HG03103 (cell line): ENCODE data around the gene HGFAC.
"Not testable (repeated sequence)": the region's sequence is repeated elsewhere in the genome, so short reads cannot be mapped to it uniquely, and the experiment has no call there.

Experiments
- ATAC-seq: cut with Tn5 transposase; IDR thresholded peaks from one replicate; pipeline ENCODE4 v1.9.1; 2021; ENCODE audit warnings: low read depth; ENCODE audit not compliant: unreplicated experiment

The HGFAC gene

GRCh38 chr4:3458371-3458770 lies 16.6 kb downstream of the HGFAC start:
- ATAC-seq: no peak

DNA sequence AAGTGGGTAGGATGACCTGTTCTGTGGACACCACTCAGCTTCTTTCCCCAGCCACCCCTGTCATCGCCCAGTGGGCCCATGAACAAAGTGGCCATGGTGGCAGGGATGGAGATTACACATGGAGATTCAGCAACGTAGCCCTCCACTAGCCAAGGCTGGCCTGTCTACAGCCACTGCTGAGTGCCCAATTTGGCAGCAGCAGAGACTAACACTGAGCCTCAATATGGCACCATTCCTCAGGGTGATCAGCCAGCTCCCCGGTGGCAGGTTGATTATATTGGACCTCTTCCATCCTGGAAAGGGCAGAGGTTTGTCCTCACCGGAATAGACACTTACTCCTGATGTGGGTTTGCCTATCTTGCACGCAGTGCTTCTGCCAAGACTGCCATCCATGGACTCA lies 17.4 kb downstream of the HGFAC start:
- ATAC-seq: not testable (repeated sequence)

- ATAC-seq: no peak
These were observed 19.2 kb downstream of the HGFAC start for GRCh38 chr4:3460926-3461325.

DNA sequence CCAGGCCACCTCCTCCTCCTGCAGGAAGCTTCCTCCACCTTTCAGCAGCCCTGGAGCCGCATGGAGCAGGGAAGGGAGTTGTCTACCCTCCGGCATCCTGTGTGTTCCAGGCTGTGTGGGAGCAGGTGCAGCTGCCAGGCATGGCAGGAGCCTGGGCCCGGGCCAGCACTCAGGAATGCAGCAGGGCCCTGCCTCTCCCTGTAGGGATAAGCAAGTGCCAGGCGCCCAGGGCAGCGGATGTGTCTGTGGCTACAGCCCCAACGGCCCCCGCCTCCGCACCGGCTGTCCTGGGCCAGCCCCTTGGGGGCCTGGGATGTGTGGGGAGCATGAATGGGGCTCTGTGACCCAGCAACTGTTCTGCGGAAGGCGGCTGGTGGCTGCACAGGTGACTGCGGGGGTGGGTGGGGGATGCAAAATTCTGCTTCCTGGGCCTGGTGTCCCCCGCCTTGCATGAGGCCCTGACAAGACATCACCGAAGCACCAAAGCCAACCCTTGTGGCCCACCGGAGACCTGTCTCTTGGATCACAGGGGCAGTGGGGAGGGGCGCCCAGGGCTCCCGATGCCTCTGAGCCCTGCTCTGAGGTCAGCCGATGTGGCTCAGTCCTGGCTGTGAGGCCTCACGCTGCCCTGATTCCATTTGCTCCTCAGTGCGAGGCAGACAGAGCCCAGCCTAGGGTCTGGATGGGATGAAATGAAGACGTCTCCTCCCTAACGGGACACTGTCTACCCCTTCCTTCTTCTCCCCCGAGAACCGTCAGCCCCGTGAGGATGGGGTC lies 19.9 kb downstream of the HGFAC start:
- ATAC-seq: no peak

GRCh38 chr4:3462321-3462789 lies 20.6 kb downstream of the HGFAC start:
- no peak for ATAC-seq

DNA sequence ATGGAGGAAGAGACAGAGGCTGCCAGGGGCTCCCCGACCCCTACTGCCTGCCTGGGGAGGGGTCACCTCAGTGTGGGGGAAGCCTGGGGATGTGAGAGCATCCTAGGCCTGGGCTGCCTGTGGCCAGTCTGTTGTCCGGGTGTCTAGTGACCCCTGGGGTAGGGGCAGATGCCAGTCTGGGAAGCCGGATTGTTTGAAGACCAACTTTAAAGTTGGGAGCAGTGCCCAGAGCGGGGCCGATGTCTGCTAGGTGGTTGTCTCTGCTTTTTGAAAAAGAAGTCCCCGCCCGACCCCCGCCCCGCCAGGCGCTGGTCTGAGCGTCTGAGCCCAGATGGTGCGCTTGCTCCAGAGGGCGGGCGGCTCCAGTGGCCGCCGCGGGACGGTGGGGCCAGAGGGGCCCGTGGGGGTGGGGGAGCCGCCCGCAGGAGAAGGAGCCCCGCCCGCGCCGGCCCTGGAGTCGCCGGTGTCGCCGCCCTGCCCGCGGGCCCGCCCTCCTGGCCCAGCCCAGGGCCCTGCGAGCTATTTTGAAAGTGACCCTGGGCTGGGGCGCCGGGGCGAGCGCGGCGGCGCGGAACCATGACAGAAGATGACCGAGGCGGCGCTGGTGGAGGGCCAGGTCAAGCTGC lies 21.1 kb downstream of the HGFAC start, which contains the start of gene DOK7:
Gene DOK7 (plus strand): TSS at position 517 of the 626 bp plus-strand sequence. CDS start 70 bp downstream, at position 587.
- ATAC-seq: no peak

DNA sequence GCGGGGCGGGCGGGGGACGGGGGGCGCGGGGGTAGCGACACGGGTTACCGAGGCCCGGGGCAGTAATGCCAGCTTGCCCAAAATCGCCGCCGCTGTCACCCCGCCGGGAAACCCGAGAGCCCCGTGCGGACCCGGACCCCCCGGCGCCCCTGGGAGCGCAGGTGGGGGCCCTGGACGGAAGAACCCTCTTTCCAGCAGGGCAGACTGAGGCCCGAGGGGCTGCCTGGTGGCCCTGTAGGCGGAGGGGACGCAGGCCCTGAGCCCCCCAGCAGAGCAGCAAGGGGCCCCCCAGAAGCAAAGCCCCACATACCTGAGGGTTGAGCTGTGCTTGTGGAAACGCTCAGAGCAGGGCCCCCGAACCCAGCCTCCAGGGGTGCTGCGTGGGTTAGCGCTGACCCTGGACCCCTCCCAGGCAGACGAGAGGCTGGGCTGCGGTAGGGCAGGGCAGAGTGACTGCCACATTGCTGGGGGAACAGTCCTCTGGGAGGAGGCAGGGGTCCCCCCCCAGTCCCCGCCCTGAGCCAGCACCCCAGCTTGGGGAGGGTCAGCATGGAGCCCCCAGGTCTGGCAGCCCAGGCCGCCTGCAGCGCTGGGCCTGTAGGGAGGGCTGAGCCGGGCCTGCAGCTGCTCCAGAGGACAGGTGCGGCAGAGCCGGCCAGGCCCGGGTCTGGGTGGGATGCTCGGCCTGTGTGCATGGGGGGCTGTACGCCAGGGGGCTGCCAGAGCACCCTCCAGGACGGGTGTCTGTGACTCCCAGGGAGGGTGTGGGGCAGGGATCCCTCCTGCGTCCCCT lies 22.0 kb downstream of the HGFAC start:
- ATAC-seq: no peak

DNA sequence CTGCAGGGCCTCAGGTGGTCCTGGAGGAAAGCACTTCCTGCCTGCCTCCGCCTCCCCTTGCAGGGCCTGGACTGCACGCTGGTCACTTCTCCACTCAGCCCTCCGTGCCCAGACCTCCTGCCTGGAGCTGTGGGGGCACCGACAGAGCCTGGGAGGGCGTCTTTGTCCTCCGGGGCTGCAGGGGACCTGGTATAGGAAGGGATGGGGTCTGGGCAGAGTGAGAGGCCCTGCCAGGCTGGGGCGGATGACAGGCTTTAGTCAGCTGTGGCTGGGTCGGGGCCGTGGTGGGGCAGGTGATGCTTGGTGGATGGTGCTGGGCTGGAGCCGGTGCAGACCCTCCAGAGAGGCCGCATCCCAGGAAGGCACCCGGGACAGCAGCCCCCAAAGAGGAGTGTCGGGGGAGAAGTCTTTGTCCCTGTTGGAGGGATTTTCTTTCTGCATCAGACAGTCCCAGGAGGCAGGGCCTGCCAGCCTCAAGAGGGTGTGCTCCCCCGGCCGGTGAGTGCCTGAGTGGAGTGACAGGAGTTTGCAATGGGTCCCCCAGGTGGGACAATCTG lies 22.7 kb downstream of the HGFAC start:
- no peak for ATAC-seq

- ATAC-seq: no peak
These were observed 23.3 kb downstream of the HGFAC start for GRCh38 chr4:3464911-3465697.

DNA sequence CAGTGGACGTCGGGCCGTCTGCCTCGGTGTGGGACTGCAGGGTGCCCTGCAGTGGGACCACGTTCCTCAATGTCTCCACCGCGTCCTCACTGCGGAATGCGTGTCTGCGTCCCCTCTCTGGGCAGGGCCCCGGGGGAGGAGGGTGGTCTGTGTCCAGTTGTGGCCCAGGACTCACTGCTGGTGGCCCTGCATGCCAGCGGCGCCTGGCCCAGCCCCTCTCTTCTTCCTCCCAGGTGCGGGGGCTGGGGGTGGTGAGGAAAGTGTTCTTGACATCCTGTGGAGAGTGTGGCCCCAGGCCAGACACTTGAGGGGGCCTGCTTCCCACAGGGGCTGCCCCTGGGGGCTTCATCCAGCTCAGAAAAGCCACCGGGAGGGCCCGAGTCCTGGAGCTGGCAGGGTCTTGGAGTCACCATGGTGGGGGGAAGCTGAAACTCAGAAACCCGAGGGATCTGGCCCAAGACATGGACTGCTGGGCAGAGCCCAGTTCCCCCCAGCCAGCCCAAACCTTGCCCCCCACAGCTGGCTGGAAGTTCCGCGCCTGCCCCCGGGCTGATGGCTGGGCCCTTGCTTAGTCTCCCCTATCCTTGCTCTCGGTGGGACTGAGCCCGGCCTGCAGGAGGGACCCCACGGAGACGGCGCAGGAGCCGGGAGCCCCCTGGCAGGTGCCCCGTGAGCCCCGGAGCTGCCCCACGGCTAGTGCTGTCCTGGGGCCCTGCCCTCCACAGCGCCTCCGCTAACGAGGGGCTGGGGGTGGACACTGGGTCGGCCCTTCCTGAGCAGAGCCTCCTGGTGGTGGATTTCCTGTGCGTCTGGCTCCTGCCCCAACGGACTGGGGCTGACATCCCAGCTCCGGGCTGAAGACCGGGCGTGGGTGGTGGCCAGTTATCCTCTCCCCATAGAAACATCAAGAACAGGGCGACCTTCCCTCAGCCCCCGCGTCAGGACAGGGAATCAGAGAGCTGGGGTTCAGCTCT lies 24.2 kb downstream of the HGFAC start:
- ATAC-seq: no peak

DNA sequence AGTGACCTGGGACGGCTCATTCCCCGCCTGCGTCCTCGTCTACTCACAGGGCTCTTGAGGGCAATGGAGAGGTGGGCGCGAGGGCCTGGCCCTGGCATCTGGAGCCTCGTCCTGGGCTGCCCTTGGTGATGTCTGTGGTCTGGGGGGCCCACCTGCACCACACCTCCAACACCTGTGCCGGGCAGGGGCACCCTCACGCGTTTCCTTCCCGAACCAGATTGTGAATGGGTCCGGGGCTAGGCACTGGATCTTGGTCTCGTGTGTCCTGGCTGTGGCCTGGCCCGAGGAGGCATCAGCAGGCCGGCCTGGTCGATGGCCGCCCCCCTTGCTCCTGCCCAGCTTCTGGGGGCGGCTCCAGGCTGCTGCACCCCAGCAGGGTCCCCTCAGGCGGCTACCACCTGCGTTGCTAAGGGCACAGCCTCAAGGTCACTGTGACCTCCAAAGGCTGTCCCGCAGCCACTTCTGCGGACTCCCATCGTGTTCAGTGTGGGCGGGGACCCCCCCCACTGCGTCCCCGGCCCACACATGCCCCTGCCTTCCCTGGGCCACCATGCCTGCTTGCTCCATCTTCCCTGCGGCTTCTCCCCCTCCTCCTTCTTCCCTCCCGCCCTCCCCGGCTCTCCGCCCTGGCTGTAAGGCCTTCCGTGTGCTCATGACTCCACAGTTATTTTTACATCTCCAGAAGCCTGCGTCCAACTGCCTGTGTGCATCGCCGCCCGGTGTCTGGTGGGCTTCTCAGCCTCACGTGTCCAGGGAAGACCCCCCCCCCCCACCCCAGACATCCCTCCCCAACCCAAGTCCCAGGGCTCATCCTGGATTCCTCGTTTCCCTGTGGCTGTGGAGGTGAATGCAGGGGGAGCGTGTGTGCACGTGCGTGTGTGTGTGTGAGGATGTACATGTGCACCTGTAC lies 25.2 kb downstream of the HGFAC start:
- no peak for ATAC-seq

DNA sequence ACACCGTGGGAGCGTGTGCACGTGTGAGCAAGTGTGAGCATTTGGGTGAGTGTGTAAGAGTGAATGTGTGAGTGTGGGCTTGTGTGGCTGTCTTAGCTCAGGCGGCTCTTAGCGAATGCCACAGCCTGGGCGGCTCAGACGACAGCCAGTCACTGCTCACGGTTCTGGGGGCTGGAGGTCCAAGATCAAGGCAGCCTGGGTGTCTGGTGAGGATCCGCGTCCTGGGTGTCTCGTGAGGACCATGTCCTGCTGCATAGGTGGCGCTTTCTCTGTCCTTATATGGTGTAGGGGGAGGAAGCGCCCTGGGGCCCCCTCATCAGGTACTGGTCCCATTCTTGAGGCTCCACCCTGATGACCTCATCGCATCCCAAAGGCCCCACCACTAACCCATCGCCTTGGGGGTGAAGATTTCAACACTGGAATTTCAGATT lies 25.8 kb downstream of the HGFAC start:
- ATAC-seq: no peak

- ATAC-seq: no peak
These were observed 26.4 kb downstream of the HGFAC start for GRCh38 chr4:3468154-3468553.

- ATAC-seq: no peak
These were observed 27.0 kb downstream of the HGFAC start for GRCh38 chr4:3468804-3469203.

GRCh38 chr4:3469386-3470243 lies 27.8 kb downstream of the HGFAC start:
- no peak for ATAC-seq

DNA sequence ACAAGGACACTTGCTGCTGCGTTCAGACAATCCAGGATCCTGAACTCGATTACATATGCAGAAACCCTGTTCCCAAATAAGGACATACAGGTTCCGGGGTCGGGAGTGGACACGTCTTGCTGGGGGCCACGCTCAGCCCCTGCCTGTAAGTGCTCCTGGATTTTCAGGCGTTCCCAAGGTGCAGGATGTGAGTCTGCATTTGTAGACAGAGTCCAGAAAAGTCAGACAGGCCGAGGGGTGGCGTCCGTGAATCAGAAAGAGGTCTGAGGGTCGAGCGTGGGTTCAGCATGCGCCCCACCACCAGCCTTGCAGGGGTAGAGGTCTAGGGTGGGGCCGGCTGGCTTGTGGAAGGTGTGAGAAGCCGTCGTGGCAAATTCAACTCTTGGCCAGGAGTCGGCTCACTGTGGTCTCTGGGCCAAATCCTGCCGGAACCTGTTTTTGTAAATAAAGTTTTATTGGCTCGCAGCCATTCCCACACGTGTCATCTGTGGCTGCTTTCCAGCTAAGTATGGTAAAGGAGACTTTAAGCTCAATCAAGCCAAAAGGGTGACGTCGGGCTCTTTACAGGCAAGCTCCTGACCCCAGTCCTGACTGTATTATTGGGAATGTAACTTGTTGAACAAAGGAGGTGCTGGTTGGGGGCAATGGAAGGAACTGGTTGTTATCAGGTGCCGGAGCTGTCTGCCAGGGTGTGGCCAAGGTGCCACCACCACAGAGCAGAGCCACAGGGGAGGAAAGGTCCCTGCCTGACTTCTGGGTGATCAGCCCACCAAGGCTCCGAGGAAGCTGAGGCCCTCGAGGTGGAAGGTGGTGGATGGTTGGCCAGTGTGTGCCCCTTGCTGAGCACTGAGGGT lies 28.7 kb downstream of the HGFAC start:
- no peak for ATAC-seq
